Activated CD4-positive, alpha-beta T cell treated with anti-CD3 and anti-CD28 coated beads, Interleukin-2, amount 50 U/mL, for 48 hours (primary cell): ENCODE data around the gene EDN1.
A peak's percentile ranks its signal among the peaks of the same experiment; 100 is the strongest.

Experiments
- DNase-seq, 2 experiments: peaks; one replicate each; pipeline ENCODE4 v3.0.0-alpha.2; 2020

The EDN1 gene

DNA sequence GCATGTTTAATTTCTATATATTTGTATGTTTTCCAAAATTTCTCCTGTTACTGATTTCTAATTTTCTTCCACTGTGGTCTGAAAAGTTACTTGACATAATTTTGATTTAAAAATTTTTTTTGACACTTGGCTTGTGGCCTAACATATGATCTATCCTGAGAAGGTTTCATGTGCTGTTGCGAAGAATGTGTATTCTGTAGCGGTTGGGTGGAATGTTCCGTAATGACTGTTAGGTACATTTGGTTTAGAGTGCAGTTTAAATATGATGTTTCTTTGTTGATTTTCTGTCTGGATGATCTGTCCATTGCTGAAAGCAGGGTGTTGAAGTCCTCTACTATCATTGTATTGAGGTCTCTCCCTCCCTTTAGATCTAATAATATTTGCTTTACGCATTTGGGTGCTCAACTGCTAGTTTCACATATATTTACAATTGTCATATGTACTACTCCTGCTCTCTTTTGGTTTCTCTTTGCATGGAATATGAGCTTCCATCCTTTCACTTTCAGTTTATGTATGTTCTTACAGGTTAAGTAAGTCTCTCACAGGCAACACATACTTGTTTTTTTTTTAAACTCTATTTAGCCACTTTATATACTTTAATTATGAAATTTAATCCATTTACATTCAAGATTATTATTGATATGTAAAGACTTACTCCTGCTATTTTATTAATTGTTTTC is 19.5 kb upstream of the EDN1 start:
- no peak for DNase-seq

DNA sequence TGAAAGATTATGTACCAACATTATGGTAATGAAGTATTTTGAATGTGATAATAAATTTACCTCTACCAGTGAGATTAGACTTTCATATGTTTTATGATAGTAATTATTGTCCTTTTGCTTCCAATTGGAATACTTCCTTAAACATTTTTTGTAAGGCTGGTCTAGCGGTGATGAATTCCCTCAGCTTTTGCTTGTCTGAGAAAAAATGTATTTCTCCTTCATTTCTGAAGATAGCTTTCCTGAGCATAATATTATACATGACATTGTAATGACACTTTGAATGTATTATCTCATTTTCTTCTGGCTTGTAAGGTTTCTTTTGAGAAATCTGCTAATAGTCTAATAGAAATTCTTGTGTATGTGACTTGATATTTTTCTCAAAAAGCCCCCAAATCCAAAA is 18.6 kb upstream of the EDN1 start:
- no peak for DNase-seq

DNA sequence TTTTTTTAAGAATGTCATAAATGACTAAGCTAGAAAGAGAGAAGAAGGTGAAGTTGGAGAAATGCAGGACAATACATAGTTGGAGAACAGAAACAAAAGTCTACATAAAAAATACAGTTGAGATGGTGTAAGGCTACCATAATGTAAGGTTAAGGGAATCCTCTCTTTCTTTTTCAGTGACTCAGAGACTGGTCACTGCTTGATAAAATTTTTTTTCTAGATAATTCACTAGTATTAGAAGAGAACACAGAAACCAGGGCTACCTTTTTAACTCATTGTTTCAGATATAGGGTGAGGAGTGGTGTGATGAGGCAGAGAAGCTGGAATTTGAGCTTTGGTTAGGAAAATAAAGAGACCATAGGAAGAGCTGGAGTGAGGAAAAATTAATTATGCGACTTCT is 18.2 kb upstream of the EDN1 start:
- no peak for DNase-seq

DNA sequence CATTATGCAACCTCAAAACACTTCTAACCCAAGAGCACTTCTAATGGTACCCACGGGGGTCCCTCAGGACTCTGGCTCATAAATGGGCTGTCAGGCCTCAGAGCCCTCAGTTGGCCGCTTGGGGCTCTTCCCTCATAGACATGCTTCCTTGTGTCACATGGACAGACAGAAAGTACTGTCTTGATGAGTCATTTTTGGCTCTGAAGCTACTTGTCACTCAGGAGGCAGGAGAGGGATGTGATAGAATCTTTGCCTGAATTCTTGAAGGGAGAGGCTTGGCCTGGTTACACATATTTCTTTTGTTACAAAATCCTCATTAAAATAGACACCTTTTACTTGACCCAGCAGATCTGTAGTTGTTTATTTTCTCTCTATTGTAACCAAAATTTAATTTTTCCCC is 15.1 kb upstream of the EDN1 start:
- no peak for DNase-seq

DNA sequence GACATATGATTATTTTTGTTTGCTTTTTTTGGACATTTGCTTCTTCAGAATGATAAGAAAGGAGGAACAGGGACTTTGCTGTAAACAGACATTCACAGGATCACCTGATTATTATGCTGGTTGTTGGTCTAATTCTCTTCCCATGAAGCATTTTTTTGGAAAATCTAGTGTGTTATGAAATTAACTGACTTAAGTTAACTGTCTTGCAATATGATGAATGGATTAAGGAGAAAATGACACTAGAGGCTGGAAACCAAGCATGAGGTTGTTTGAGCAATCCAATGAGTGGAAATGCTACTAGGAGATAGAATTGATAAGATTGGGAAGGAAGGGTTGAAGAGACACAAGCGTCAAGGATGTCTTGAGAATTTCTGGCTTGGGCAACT is 13.2 kb upstream of the EDN1 start:
- no peak for DNase-seq

DNA sequence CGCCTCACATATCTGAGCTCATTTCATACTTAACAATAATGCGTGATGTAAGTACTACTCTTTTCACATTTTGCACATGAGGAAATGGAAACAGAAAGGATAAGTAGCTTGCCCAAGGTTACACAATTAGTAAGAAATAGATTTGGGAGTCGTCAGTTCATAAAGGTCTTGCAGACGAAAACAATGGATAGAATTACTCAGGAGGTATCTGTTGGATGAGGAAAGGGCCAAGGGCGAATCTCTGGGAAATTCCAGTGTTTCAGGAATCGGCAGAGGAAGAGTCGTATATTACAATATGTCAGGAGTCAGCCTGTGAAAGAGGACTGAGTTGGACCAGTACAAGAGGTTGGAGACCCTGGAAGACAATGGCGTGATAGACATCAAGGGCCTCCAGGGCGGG is 12.8 kb upstream of the EDN1 start:
- no peak for DNase-seq

DNA sequence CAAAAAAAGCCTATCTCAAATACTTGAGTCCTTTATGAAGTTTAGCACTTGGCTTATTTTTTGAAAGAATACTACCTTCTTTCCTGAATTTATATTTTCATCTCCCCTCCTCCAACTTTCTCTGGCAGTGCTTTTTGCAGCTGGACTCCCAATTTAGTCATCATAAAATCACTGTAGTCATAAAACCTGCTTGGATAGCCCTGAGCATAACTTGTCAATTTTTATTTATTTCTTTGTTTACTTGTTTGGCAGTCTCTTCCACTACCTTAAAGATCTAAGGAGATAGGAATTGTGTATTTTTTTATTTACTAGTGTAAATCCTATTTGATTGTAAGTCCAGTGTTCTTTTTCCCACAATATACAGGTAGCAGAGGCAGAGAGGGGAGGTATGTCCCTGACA is 11.2 kb upstream of the EDN1 start:
- DNase-seq = no peak

DNA sequence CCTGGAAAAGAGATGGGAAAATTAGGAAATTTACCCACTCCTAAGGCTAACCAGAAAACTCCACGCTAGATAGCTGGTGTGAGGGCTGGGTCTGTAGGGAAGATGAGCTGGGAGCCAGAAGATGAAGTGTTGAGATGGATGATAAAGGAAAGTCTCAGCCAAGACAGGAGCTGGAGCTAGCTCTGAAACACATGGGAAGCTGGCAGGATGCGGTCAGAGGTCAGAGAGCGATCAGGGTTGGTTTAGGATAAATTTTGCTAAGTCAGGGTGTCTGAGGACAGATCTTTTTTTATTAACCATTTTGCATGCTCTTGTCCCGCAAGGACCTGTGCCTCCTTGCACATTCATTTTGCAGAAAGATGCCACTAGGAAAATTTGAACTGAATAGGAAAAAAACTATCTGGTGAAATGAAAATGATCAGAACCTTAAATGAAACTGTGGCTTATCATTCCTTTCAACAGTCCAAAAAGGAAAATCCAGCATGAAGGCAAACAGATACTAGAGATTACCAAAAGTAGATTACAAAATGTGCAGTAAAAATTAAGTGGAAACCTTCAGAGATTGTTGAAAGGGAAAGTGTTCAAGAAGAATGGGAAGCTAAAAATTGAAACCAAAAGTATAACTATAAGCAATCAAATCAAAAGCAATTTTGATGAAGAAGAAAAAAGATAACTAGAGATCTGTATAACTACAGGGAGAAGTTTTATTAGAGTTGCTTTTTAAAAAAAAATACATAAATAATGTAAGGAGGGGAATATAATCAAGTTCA is 10.7 kb upstream of the EDN1 start:
- DNase-seq = no peak

DNA sequence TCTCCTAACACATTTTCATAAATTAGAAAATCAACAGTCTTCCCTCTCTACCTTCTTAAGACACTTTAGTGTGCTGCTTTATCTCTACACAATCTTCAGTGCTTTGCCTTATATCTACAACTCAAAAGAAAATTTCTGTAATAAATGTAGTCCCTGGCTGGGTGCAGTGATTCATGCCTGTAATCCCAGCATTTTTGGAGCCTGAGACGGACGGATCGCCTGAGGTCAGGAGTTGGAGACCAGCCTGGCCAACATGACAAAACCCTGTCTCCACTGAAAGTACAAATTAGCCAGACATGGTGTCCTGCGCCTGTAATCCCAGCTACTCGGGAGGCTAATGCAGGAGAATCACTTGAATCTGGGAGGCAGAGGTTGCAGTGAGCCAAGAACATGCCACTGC is 9.7 kb upstream of the EDN1 start:
- no peak for DNase-seq

DNA sequence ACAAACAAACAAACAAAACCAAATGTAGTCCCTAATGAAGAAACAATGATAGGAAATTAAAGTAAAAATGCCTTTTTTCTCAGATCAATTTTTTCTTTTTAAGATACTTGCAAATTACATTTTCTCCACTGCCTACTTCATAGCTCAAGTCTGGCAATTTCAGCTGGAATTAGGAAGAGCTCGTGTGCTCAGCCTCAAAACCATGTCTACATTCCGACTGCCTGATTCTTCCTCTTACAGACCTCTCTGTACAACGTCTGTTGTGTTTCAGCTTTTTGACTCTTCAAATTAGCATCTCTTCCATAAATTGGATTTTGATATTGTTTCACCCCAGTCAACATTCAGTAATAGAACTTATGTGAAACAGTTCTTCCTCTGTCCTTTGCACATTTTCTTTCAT is 9.3 kb upstream of the EDN1 start:
- DNase-seq = no peak

DNA sequence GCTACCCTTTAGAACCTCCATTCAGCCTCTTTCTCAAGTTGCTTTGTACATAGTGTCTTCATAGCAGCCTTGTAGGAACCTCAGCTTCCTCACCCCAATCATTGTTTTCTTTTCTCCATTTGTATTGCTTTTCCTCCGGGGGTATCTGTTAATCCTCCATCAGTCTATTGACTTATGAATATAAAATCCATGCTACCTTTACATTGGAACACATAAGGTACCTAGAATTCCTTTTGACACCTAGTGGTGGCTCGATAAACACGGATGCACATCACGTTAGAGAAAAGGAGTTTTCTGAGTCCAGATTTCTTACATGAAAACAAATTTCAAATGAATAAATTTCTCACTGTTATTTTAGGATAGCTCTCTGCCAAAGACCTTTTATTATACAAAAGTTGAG is 6.3 kb upstream of the EDN1 start:
- no peak for DNase-seq

DNA sequence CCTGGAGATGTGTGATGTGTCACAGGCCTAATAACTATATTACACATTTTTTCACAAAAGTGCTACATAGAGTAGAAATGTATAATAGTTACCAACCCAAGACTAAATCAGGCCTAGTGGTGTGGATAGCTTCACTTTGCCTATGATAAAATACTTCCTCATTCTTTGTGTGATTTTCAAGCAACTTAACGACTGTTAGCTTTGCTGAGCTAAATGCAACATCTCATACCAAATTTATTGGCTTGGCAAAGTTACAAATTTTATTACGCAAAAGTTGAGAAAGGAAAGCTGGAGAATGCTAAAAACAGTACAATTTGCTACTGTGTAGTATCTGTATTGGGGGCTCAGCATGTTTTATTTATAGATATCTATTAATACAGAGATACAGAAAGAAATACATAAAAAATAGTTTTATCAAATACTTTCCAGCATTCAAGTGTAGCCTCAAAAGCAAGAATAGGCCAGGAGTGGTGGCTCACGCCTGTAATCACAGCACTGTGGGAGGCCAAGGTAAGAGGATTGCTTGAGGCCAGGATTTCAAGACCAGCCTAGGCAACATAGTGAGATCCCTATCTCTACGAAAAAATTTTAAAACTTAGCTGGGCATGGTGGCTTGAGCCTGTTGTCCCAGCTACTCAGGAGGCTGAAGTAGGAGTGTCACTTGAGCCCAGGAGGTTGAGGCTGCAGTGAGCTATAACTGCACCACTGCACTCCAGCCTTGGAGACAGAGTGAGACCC is 3.6 kb upstream of the EDN1 start:
- DNase-seq = no peak

DNA sequence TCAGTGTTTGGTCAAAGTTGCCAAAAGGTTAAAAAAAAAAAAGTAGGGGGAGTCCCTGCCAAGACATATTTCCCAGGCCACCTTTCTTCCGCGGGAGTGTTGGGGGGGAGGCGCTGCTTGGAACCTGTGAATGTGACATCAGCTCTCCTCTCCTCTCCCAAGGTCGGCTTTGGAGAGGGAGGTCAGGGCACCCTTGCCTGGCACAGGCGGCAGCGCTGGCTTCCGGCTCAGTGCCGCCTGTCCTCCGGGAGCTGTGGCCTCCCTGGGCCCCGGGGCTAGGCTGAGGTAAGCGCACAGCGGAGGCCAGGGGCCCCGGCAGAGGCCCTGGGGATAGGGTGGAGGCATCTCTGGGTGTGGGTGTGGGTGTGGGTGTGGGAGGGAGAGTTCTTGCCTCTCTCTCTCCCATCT is 1.9 kb upstream of the EDN1 start:
- DNase-seq = no peak

DNA sequence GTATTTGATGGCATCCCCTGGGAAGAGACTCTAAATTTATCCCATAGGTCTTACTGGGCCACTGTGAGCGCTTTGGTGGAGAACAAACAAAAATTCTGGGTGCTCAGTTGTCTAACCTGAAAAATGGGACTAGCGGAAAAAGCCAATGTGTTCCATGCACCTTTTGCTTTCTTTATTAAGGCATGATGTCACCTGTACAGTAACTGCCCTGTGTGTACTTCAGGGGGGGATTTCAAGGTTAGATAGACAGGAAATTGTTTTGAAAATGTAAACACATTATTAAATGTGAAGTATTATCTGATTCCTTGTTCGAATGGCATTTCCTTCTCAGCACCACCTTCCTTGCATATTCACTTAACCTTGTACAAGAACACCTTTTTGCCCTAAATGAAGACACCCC is 1.2 kb upstream of the EDN1 start:
- no peak for DNase-seq

DNA sequence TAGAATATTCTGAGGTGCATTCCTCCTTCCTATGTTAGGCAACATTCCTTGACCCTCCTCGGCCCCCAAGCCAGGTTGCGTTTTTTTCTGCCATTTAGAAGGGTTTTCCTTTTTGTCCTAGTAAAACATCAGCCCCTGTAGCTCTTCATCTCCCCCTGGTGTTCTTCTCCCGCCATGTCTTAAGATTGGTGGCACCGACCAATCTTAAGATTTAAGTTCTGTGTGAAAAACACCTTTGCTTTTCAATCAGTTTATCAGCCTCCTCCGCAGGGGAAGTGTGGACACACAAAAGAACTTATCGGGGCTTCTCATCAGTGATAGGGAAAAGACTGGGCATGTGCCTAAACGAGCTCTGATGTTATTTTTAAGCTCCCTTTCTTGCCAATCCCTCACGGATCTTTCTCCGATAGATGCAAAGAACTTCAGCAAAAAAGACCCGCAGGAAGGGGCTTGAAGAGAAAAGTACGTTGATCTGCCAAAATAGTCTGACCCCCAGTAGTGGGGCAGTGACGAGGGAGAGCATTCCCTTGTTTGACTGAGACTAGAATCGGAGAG is 719 bp upstream of the EDN1 start:
- DNase-seq = peak; percentile 68 to 77

DNA sequence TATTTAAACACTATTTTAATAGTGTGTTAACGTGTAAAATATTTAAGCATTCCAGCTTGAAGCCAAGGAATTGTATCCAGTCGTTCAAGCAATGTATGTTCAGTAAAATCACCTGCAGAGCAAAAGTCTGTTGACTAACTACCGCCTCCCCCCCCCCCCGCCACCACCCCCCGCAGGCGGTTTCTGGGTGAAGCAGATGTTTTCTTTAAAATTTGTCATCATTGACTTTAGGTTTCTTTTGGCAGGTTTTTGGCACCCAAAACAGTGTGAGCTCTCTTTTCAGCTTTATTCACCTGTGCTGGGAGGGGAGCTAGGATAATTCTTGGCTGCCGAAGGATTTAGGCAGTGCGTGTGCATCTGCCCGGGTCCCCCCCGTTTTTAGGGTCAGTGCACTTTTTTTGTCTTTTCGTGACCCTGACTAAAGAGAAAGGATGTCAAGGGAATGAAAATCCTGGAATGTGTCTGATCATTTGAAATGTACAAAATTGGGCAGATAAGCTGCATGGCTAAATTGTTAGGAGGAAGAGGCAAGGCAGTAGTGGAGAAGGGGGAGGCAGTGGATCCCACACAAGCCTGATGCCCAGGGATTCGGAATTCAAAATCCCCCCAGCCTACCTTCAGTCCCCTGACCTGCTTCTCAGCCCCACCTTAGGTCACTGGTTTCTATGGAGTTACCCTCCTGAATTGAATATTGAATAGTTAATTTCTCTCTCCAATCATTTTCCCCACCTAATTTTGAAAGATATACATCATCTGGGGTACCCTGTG is 1.1 kb downstream of the EDN1 start:
- DNase-seq = no peak

DNA sequence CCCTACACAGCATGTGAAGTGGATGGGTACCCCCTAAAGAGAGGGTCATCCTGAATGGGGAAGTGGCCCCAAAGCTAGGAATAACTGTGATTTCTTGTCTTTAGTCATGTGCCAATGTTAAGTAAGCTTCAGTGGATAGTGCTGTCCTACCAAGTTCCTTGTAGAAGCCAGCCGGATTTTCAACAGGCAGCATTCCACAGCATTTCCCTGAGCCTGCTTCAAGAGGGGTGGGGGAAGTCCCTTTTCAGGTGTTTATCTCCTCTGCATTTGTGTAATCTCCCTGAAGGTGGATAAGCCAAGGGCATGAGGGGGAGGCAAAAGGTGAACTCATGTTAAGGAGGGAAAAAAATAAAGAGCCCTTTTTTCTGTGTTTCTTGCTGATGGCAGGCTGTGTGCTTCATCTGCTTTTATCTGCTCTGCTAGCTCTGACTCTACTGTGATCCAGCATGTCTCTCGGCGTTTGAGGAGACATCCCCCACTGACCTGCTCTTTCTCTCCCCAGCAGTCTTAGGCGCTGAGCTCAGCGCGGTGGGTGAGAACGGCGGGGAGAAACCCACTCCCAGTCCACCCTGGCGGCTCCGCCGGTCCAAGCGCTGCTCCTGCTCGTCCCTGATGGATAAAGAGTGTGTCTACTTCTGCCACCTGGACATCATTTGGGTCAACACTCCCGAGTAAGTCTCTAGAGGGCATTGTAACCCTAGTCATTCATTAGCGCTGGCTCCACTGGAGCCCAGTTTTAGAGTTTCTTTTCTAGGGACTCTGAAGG is 1.9 kb downstream of the EDN1 start:
- DNase-seq = no peak

DNA sequence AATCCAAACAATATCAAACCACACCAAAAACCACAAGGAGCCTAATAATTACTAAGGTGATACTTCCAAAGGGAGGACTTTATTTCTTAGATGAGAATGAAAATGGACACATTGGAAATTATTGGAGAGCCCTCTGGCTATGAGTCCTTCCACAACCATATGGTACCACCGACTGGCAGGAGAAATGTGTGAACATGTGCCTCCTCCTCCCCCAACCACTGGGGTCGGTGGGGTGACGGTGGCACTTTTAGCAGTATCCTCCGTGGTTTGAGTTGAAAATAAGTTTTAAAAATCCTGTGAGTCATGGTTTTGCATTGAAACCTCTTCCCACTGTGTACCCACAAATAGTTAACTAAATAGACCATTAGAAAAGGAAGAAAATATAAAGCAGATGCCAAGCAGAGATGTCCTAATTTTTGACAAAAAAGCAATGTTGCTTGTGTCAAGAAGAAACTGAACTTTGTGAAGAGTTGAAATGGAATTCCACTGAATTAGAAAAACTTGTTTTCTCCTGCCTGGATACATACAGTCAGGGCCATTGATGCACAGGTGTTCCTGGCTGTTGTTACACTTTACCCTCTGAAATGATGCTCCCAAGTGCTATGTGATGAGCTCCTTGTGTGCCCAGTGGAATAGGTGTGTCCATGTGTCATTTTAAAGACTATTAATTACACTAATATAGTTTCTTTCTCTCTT is 3.2 kb downstream of the EDN1 start:
- no peak for DNase-seq

DNA sequence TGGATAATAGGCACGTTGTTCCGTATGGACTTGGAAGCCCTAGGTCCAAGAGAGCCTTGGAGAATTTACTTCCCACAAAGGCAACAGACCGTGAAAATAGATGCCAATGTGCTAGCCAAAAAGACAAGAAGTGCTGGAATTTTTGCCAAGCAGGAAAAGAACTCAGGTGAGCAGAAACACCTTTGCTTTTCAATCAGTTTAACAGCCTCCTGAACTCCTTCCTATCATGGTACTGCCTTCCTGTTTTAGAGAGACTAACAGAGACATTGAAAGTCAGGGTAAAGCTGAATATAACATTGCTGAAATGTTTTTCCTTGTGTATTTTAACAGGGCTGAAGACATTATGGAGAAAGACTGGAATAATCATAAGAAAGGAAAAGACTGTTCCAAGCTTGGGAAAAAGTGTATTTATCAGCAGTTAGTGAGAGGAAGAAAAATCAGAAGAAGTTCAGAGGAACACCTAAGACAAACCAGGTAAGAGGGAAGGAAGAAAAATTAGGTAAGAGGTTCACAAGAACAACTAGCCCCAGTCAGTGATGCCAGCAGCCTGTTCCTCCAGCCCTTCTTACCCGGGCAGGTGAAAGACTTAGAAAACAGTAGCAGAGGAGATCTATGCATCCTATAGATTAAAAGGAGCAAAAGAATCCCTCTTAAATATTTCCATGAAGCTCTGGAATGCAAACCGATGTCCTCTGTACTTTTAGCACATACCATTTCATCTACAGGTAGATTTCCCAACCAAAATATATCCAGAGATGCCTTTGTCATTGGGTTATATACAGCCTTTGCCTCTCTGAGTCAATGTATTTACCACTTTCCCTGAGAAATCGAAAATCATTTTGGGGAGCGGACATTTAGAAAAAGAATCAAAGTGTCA is 4.0 kb downstream of the EDN1 start:
- no peak for DNase-seq

DNA sequence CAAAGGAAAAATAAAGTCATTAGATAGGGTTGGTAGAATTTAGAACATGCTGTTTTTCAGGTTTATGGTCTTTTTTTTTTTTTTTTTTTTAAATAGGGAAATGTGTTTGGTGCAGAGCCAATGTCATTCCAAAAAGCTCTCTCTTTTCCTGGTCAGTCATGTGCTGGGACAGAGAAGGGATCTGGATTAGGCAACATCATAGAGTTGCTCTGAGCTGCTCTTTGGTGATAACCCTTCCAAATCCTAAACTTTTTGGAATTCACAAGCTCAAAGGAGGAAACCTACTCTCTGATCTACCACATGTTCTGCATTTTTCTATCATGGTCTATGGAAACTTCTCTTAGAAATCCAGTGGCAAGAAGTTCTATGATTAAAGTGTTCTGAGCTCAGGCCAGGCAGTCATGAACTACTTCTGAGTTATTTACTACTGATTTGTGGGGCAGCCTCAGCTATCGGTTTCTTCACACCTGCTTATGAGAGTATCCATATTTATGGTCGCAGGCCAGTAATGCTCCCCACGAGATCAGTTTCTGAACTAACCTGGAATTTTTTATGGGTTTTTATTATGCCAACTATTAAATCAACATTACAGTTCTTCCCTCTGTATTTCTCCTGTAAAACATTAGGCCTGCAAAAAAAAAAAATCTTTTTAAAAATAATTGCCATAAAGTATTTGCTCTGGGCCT is 4.8 kb downstream of the EDN1 start:
- DNase-seq = no peak
